CD1c-positive myeloid dendritic cell (primary cell): ENCODE data around the gene PABPC1L2B.
"Not testable (repeated sequence)": the region's sequence is repeated elsewhere in the genome, so short reads cannot be mapped to it uniquely, and the experiment has no call there.

Experiments used
- DNase-seq: peaks from one replicate; pipeline ENCODE4 v3.0.0-alpha.2; 2016; ENCODE audit errors: extremely low spot score

PABPC1L2B gene

GRCh38 chrX:73002733-73003132, at the start of gene PABPC1L2B:
PABPC1L2B (plus strand) TSS chrX:73002939; CDS start chrX:73003643, 704 bp downstream.
- DNase-seq, result not testable (repeated sequence)

GRCh38 chrX:72959971-72960370, 42.8 kb upstream of the PABPC1L2B start:
- not testable (repeated sequence) for DNase-seq

DNA sequence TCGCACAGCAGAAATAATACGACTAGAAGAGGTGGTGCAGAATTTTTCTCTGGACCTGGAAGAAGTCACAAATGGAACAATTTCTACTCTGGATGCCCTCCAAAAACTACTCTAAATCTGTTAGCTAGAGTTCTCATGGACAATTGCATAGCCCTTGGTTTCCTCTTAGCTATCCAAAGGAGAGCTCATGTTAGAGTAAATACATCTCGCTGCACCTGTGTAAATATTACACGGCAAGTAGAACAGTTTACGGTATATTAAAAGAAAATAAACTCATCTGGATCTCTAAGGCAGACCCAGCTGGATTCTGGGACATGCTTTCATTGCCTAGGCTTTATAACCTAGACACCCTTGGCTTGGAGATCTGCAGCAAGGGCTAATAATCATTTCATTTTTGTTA, 30.9 kb upstream of the PABPC1L2B start:
- not testable (repeated sequence) for DNase-seq

GRCh38 chrX:72974885-72975284, 27.9 kb upstream of the PABPC1L2B start:
- not testable (repeated sequence) for DNase-seq

DNA sequence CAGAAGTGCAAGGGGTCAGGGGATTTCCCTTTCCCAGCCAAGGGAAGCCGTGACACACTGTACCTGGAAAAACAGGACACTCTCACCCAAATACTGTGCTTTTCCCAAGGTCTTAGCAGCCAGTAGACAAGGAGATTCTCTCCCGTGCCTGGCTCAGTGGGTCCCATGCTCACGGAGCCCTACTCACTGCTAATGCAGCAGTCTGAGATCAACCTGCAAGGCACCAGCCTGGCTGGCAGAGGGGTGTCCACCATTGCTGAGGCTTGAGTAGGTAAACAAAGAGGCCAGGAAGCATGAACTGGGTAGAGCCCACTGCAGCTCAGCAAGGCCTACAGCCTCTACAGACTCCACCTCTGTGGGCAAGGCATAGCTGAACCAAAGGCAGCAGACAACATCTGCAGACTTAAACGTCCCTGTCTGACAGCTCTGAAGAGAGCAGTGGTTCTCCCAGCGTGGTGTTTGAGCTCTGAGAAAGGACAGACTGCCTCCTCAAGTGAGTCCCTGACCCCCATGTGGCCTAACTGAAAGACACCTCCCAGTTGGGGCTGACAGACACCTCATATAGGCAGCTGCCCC, 21.8 kb upstream of the PABPC1L2B start:
- DNase-seq, result not testable (repeated sequence)

DNA sequence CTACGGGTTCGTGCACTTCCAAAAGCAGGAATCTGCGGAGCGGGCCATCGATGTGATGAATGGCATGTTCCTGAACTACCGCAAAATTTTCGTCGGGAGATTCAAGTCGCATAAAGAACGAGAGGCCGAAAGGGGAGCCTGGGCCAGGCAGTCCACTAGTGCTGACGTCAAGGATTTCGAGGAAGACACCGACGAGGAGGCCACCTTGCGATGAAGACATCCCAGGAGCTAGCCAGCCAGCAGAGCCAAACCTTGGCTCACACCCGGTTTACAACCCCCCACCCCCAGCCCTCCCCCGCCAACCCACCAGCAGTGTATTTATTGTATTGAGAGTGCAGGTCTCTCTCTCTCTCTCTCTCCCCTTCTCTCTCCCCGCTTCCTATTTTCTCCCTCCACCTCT, 1.3 kb downstream of the PABPC1L2B start:
- not testable (repeated sequence) for DNase-seq

DNA sequence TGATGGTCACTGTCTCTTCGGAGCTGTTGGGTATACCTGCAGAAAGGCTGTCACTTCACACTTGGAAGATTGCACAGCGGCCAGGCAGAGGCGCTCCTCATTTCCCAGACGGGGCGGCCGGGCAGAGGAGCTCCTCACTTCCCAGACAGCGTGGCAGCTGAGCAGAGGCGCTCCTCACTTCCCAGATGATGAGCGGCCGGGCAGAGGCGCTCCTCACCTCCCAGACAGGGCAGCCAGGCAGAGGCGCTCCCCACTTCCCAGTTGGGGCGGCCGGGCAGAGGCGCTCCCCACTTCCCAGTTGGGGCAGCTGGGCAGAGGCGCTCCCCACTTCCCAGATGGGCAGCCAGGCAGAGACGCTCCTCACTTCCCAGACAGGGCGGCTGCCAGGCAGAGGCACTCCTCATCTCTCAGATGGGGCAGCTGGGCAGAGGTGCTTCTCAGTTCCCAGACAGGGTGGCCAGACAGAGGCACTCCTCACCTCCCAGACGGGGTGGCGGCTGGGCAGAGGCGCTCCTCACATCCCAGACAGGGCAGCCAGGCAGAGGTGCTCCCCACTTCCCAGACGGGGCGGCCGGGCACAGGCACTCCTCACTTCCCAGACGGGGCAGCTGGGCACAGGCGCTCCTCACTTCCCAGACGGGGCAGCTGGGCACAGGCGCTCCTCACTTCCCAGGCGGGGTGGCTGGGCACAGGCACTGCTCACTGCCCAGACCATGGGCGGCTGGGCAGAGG, 18.8 kb downstream of the PABPC1L2B start:
- no peak for DNase-seq

DNA sequence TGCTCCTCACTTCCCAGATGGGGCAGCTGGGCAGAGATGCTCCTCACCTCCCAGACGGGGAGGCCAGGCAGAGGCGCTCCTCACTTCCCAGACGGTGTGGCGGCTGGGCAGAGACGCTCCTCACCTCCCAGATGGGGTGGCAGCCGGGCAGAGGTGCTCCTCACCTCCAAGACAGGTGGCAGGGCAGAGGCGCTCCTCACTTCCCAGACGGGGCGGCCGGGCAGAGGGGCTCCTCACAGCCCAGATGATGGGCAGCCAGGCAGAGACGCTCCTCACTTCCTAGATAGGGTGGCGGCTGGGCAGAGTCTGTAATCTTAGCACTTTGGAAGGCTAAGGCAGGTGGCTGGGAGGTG, 19.3 kb downstream of the PABPC1L2B start:
- not testable (repeated sequence) for DNase-seq

- no peak for DNase-seq
Observed at GRCh38 chrX:73028876-73029275, 26.1 kb downstream of the PABPC1L2B start.
